ENCODE data around the gene GABBR1.

GRCh38 chr6:29679962-29680361 lies 47.0 kb upstream of the GABBR1 start:
- TF ChIP-seq, protein P1, sequence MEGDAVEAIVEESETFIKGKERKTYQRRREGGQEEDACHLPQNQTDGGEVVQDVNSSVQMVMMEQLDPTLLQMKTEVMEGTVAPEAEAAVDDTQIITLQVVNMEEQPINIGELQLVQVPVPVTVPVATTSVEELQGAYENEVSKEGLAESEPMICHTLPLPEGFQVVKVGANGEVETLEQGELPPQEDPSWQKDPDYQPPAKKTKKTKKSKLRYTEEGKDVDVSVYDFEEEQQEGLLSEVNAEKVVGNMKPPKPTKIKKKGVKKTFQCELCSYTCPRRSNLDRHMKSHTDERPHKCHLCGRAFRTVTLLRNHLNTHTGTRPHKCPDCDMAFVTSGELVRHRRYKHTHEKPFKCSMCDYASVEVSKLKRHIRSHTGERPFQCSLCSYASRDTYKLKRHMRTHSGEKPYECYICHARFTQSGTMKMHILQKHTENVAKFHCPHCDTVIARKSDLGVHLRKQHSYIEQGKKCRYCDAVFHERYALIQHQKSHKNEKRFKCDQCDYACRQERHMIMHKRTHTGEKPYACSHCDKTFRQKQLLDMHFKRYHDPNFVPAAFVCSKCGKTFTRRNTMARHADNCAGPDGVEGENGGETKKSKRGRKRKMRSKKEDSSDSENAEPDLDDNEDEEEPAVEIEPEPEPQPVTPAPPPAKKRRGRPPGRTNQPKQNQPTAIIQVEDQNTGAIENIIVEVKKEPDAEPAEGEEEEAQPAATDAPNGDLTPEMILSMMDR (IDR thresholded peaks at IDR 0.05): no peak
- TF ChIP-seq POLR2A (IDR thresholded peaks at IDR 0.05): no peak
- no peak for TF ChIP-seq POLR2AphosphoS5 (IDR thresholded peaks at IDR 0.05)
